Sciatic nerve (tissue), 2 donors: Measurements from ENCODE around the gene CRYL1. TPM values are rescaled to one million over a fixed set of nuclear protein-coding genes. Genes with fewer than 3 reads are reported as not detected.
A peak's percentile ranks its signal among the peaks of the same experiment; 100 is the strongest.

ENCODE experiments used
- ATAC-seq: fragments of 200-7000 bp; cut with Tn5 transposase; one replicate; pipeline ENCODE4 v1.9.1; 2020; ENCODE audit warnings: mild to moderate bottlenecking, moderate library complexity
- DNase-seq: peaks from one replicate; pipeline ENCODE4 v3.0.0-alpha.2; 2020; ENCODE audit warnings: low spot score
- intact Hi-C: fragments of 100-400 bp; cut with DNase I; formaldehyde crosslinking; loops from one replicate; pipeline ENCODE4 v1.14.2; 2022
- total RNA-seq: library from RNA; stranded (reverse); fragmentation: NEBNext Ultra II Directional; extraction: Animal tissue kit (Norgen Biotek cat#: 25700); gene quantifications from one replicate; pipeline ENCODE4 v1.2.1, GENCODE V29; 2021
- donor health status: DM: no; HTN: no; CAD: no.
- donor health status: DM: no; HTN: no; CAD: no.

Gene CRYL1
- total RNA-seq, 1 donor from 2014 or later, result 44.8 TPM

GRCh38 chr13:20394169-20394501 lies 131.5 kb downstream of the CRYL1 start:
- DNase-seq (no peak), ATAC-seq (no peak)
- intact Hi-C loops, result no loop called here

GRCh38 chr13:20393273-20394168 lies 132.1 kb downstream of the CRYL1 start:
- intact Hi-C loops, result no loop called here
- ATAC-seq, result no peak
- no peak for DNase-seq

- ATAC-seq, result no peak
- intact Hi-C loops, result no loop called here
- DNase-seq, result no peak
Observed at GRCh38 chr13:20392530-20392929, 133.1 kb downstream of the CRYL1 start.

GRCh38 chr13:20391597-20392452 lies 133.8 kb downstream of the CRYL1 start:
- intact Hi-C loops, result no loop called here
- DNase-seq (no peak), ATAC-seq (no peak)

GRCh38 chr13:20390526-20391175 lies 135.0 kb downstream of the CRYL1 start:
- ATAC-seq (no peak), DNase-seq (no peak)
- intact Hi-C loops, result no loop called here

GRCh38 chr13:20389696-20390525 lies 135.7 kb downstream of the CRYL1 start:
- ATAC-seq, result no peak
- intact Hi-C loops, result no loop called here
- no peak for DNase-seq

- intact Hi-C loops, result no loop called here
- ATAC-seq, result peak; percentile 72
Observed at GRCh38 chr13:20388184-20388583, 137.5 kb downstream of the CRYL1 start.

GRCh38 chr13:20387441-20387971 lies 138.2 kb downstream of the CRYL1 start:
- DNase-seq, result no peak
- intact Hi-C loops, result no loop called here
- peak; percentile 78 for ATAC-seq

More at GRCh38 chr13:20388184-20388583, 137.5 kb downstream of the CRYL1 start:
- DNase-seq, result no peak

GRCh38 chr13:20387006-20387405 lies 138.7 kb downstream of the CRYL1 start:
- no peak for DNase-seq
- ATAC-seq, result no peak
- intact Hi-C loops, result no loop called here

- ATAC-seq (no peak), DNase-seq (no peak)
- intact Hi-C loops, result no loop called here
Observed at GRCh38 chr13:20383058-20383457, 142.6 kb downstream of the CRYL1 start.

GRCh38 chr13:20381401-20381800 lies 144.3 kb downstream of the CRYL1 start:
- ATAC-seq, result no peak

GRCh38 chr13:20378721-20379120 lies 146.9 kb downstream of the CRYL1 start:
- intact Hi-C loops, result no loop called here
- DNase-seq (no peak), ATAC-seq (no peak)

More at GRCh38 chr13:20381401-20381800, 144.3 kb downstream of the CRYL1 start:
- intact Hi-C loops, result no loop called here
- DNase-seq, result no peak

GRCh38 chr13:20377720-20378119 lies 147.9 kb downstream of the CRYL1 start:
- intact Hi-C loops, result no loop called here
- DNase-seq (no peak), ATAC-seq (peak; percentile 10)

- no peak for ATAC-seq
- no peak for DNase-seq
- intact Hi-C loops, result no loop called here
Observed at GRCh38 chr13:20375871-20376270, 149.8 kb downstream of the CRYL1 start.

- no peak for ATAC-seq
- intact Hi-C loops, result no loop called here
- DNase-seq, result no peak
Observed at GRCh38 chr13:20373861-20374260, 151.8 kb downstream of the CRYL1 start.

GRCh38 chr13:20371825-20372224 lies 153.8 kb downstream of the CRYL1 start:
- no peak for DNase-seq
- intact Hi-C loops, result no loop called here
- no peak for ATAC-seq

GRCh38 chr13:20370815-20371421 lies 154.7 kb downstream of the CRYL1 start:
- ATAC-seq, result no peak
- intact Hi-C loops, result no loop called here

GRCh38 chr13:20369886-20370361 lies 155.7 kb downstream of the CRYL1 start:
- intact Hi-C loops, result no loop called here
- DNase-seq (no peak), ATAC-seq (no peak)

More at GRCh38 chr13:20370815-20371421, 154.7 kb downstream of the CRYL1 start:
- DNase-seq, result no peak
